ENCODE data around the gene TMEM131. TPM values are rescaled to one million over a fixed set of nuclear protein-coding genes. Genes with fewer than 3 reads are reported as not detected.

The TMEM131 gene
- total RNA-seq, 3 donors from 2014 or later, result 58.3 to 110 (median 67.7) TPM

DNA sequence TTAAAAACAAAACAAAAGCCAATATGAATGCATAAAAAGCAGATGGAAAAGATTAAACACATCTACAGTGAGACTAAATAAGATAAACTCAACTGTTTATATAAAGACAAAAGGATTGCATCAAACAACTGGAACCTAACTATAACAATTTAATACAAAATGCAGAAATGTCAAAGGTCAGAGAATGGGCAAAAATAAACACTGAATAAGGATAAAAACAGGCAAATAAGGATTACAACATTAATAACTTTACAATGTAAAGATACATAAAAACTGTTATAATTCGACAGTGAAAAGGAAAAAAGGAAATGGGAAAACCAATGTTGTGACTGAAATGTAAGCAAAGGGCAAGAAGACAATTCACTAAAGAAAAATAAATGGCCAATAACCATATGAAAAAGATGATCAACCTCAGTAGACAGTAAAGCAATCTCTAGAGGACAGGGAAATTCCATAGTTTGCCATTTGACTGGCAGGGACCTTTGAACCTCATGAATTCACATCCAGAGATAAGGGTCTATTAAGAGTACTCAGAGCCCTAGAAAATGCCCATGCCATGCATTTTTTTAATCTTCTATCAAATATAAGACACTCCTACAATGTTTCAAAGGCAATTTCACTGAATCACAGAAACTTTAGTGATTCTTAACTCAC is 83.7 kb downstream of the TMEM131 start:
- Histone ChIP-seq H3K9me3 (no peaks in the 10 kb centered on the region), H3K36me3 (ENCODE audit: low read depth) (no peaks in the 10 kb centered on the region), H3K4me3 (no peak overlapping the region), H3K4me1 (ENCODE audit: low read depth) (peaks cover 18% of the 10 kb centered on the region)
- TF ChIP-seq, protein P1, sequence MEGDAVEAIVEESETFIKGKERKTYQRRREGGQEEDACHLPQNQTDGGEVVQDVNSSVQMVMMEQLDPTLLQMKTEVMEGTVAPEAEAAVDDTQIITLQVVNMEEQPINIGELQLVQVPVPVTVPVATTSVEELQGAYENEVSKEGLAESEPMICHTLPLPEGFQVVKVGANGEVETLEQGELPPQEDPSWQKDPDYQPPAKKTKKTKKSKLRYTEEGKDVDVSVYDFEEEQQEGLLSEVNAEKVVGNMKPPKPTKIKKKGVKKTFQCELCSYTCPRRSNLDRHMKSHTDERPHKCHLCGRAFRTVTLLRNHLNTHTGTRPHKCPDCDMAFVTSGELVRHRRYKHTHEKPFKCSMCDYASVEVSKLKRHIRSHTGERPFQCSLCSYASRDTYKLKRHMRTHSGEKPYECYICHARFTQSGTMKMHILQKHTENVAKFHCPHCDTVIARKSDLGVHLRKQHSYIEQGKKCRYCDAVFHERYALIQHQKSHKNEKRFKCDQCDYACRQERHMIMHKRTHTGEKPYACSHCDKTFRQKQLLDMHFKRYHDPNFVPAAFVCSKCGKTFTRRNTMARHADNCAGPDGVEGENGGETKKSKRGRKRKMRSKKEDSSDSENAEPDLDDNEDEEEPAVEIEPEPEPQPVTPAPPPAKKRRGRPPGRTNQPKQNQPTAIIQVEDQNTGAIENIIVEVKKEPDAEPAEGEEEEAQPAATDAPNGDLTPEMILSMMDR (IDR thresholded peaks at IDR 0.05), result no peak
- intact Hi-C loops (cut with DNase I, micrococcal nuclease), result no loop called here
- ATAC-seq (peak; percentile 88), DNase-seq (no peak)

DNA sequence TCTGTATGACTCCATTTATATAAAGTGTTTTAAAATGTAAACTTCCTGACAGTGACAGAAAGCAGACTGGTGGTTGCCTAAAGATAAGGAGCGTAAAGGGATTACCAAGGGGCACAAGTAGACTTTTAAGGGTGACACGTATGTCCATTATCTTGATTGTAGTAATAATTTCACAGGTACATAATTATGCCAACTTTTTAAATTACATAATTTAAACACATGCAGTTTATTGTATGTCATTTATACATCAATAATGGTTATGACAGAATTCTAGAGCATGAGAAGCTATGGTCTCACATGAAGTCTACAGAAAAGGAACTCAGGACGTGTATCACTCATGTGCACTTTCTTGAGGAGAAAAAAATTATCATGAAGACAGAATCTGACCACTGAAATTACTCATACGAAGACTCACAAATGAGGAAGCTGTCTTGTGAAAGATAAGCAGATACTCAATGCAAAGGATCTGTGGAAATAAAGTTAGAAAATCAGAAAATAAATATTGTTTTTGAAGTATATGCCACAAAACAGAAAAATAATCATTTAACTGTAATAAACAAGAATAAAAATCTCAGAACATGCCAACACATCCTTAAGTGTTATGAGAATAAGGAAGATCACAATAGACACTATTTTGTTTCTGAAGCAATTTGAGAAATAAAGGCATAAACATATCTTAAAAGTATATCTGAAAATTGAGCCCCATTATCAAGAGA is 84.4 kb downstream of the TMEM131 start:
- DNase-seq, result no peak
- peaks cover 18% of the 10 kb centered on the region for H3K4me1 ChIP-seq (ENCODE audit: low read depth)
- H3K9me3 ChIP-seq, result no peaks in the 10 kb centered on the region
- TF ChIP-seq, protein P1 (IDR thresholded peaks at IDR 0.05), result no peak
- peak; percentile 35 for ATAC-seq
- intact Hi-C loops (cut with DNase I, micrococcal nuclease), result no loop called here
- H3K36me3 ChIP-seq (ENCODE audit: low read depth), result no peaks in the 10 kb centered on the region
- H3K4me3 ChIP-seq, result no peak overlapping the region

DNA sequence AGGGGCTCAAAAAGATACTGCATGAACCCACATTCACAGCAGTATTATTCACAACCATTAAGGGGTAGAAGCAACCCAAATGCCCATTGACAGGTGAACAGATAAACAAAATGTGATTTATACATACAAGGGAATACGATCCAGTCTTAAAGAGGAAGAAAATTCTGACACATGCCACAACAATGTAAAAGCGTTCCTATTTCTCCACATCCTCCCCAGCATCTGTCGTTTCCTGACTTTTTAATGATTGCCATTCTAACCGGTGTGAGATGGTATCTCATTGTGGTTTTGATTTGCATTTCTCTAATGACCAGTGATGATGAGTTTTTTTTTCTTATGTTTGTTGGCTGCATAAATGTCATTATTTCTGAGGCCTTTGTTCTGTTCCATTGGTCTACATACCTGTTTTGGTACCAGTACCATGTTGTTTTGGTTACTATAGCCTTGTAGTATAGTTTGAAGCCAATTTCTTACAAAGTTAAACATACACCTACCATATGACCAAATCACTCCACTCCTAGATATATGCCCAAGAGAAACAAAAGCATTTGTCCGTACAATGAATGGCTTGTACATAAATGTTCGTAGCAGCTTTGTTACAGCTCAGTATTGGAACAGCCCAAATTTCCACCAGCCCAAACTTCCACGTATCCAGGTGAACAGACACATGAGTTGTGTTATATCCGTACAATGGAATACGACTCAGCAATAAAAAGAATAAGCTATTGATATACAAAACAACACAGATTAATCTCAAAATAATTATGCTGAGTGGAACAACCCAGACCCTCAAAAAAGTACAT is 85.1 kb downstream of the TMEM131 start:
- H3K36me3 ChIP-seq (ENCODE audit: low read depth), result no peaks in the 10 kb centered on the region
- ATAC-seq, result no peak
- H3K4me1 ChIP-seq (ENCODE audit: low read depth), result peaks cover 18% of the 10 kb centered on the region
- intact Hi-C loops (cut with DNase I, micrococcal nuclease), result no loop called here
- DNase-seq, result no peak
- TF ChIP-seq, protein P1 (IDR thresholded peaks at IDR 0.05), result no peak
- H3K4me3 ChIP-seq, result no peak overlapping the region
- H3K9me3 ChIP-seq, result no peaks in the 10 kb centered on the region

DNA sequence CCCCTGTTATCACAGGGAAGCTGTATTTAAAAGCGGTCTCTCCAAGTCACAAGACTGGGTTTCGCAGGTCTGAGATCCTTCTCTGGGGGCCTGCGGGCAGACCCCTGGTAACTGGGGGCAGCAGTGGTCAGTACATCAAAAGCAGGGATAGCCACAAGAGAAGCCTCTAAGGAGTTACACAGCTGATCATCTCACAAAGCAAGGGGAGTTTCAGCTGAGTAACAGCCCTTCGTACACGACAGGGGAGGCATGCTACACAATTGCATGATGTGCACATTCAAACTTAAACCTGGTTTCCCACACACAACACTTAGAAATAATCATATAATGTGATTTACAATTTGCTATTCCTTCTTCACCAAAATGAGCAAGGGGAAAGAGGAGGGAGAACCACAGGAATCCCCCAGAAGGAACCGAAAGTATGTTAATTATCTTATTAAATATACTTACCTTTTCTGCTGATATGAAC is 87.5 kb downstream of the TMEM131 start:
- TF ChIP-seq, protein P1 (IDR thresholded peaks at IDR 0.05), result no peak
- Histone ChIP-seq H3K9me3 (no peaks in the 10 kb centered on the region), H3K4me3 (no peak overlapping the region), H3K36me3 (ENCODE audit: low read depth) (no peaks in the 10 kb centered on the region), H3K4me1 (ENCODE audit: low read depth) (peaks cover 12% of the 10 kb centered on the region)
- ATAC-seq (no peak), DNase-seq (no peak)
- intact Hi-C loops (cut with DNase I, micrococcal nuclease), result no loop called here

DNA sequence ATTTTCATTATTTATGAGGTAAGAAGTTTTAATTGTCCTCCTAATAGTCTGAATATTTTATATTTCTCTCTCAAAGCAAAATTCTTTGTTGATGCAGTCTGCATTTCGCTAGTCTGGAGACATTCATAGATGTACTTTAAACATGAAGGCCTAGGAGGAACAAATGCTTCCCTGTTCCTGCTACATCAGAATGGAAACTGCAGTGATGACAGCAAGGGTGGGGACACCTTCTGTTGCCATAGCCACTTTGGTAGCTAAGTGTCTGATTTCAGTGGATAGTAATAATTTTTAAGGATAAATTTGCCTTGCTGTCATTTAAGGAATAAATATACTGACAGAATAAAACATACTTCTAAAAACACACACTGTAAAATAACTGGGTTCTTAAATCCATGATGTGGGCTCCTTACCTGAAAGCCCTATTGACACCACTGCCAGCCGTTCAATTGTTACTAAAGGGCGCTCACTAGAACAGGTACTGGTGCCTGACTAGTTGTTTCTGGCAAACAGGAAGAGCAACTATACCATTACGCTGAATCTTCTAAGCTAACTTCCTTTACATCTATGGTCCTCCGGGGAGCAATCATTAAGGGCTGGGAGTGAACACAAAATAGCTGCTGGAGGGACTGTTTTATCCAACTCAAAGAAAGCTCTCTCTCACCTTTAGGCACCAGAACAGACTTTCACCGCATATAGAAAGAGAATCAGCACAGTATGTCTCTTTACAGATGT is 88.2 kb downstream of the TMEM131 start:
- no peak for DNase-seq
- Histone ChIP-seq H3K4me3 (no peak overlapping the region), H3K9me3 (no peaks in the 10 kb centered on the region), H3K36me3 (ENCODE audit: low read depth) (no peaks in the 10 kb centered on the region), H3K4me1 (ENCODE audit: low read depth) (peaks cover 6% of the 10 kb centered on the region)
- TF ChIP-seq, protein P1 (IDR thresholded peaks at IDR 0.05), result no peak
- intact Hi-C loops (cut with DNase I, micrococcal nuclease), result no loop called here
- no peak for ATAC-seq
